Neural cell (in vitro differentiated cells): ENCODE results near the gene NR1H4. TPM values are rescaled to one million over a fixed set of nuclear protein-coding genes. Genes with fewer than 3 reads are reported as not detected.

Experiments
- H2AFZ ChIP-seq: fragments of 200-600, 300-800 bp; sonication (generic), shearing (Covaris generic); 2 replicates; pipeline ENCODE4 v1.6.0; 2014; ENCODE audit warnings: low read depth, mild to moderate bottlenecking, antibody characterized with exemption, low read length, moderate library complexity
- H3F3A ChIP-seq: fragments of 200-600 bp; shearing (Covaris generic); 2 replicates; pipeline ENCODE4 v1.6.1; 2016; ENCODE audit warnings: mild to moderate bottlenecking, moderate library complexity, mixed read lengths, antibody characterized with exemption, low read length; ENCODE audit not compliant: insufficient read depth, poor library complexity, severe bottlenecking
- H3K27ac ChIP-seq: fragments of 200-600, 300-800 bp; sonication (generic), shearing (Covaris generic); 2 replicates; pipeline ENCODE4 v1.5.1; 2014; ENCODE audit warnings: mild to moderate bottlenecking, low read length, moderate library complexity
- H3K27me3 ChIP-seq: fragments of 300-800, 200-600 bp; sonication (generic), shearing (Covaris generic); 2 replicates; pipeline ENCODE4 v1.6.0; 2014; ENCODE audit warnings: mild to moderate bottlenecking, low read depth, low read length, moderate library complexity; ENCODE audit not compliant: insufficient read depth
- H3K36me3 ChIP-seq: fragments of 300-800, 200-600 bp; sonication (generic), shearing (Covaris generic); 2 replicates; pipeline ENCODE4 v1.5.1; 2014; ENCODE audit warnings: mild to moderate bottlenecking, antibody characterized with exemption, low read length, moderate library complexity; ENCODE audit not compliant: insufficient read depth
- H3K4me2 ChIP-seq: fragments of 300-800, 200-600 bp; sonication (generic), shearing (Covaris generic); 2 replicates; pipeline ENCODE4 v1.6.0; 2014; ENCODE audit warnings: mild to moderate bottlenecking, low read length
- H3K4me3 ChIP-seq: fragments of 300-800, 200-600 bp; sonication (generic), shearing (Covaris generic); 2 replicates; pipeline ENCODE4 v1.5.1; 2014; ENCODE audit warnings: mild to moderate bottlenecking, low read length, moderate library complexity
- H3K79me2 ChIP-seq: fragments of 200-600 bp; shearing (Covaris generic); replicated peaks from 2 replicates; pipeline ENCODE4 v1.6.0; 2014; ENCODE audit warnings: mild to moderate bottlenecking, low read length, moderate library complexity; ENCODE audit not compliant: insufficient read depth
- H3K9ac ChIP-seq: fragments of 300-800, 200-600 bp; sonication (generic), shearing (Covaris generic); 2 replicates; pipeline ENCODE4 v1.6.1; 2016; ENCODE audit warnings: mild to moderate bottlenecking, low read length, mixed read lengths
- H3K9me2 ChIP-seq: fragments of 200-600 bp; shearing (Covaris generic); 2 replicates; pipeline ENCODE4 v1.6.1; 2016; ENCODE audit warnings: mild to moderate bottlenecking, low read length, mixed read lengths; ENCODE audit not compliant: insufficient read depth
- H3K9me3 ChIP-seq: fragments of 200-600, 300-800 bp; sonication (generic), shearing (Covaris generic); 2 replicates; pipeline ENCODE4 v1.6.1; 2016; ENCODE audit warnings: mild to moderate bottlenecking, mixed run types, low read length, moderate library complexity, mixed read lengths
- H4K20me1 ChIP-seq: fragments of 200-600 bp; shearing (Covaris generic); 2 replicates; pipeline ENCODE4 v1.6.1; 2016; ENCODE audit warnings: mild to moderate bottlenecking, mixed run types; ENCODE audit not compliant: insufficient read depth
- CTCF ChIP-seq: fragments of 450-650 bp; IDR thresholded peaks from 2 replicates; pipeline ENCODE4 v1.5.1; 2014; ENCODE audit warnings: antibody characterized with exemption, mild to moderate bottlenecking, moderate library complexity; ENCODE audit not compliant: poor library complexity, severe bottlenecking
- EP300 ChIP-seq: fragments of 450-650 bp; conservative IDR thresholded peaks from 2 replicates; pipeline ENCODE4 v1.6.1; 2014; ENCODE audit warnings: antibody characterized with exemption, mild to moderate bottlenecking, moderate library complexity; ENCODE audit not compliant: poor library complexity, severe bottlenecking
- EZH2 ChIP-seq: fragments of 200-600, 300-800 bp; shearing (Covaris generic), sonication (generic); IDR thresholded peaks from 2 replicates; pipeline ENCODE4 v1.6.1; 2014; ENCODE audit warnings: antibody characterized with exemption, low read length, borderline replicate concordance, mild to moderate bottlenecking; ENCODE audit not compliant: insufficient read depth, poor library complexity, severe bottlenecking
- MXI1 ChIP-seq: fragments of 450-650 bp; conservative IDR thresholded peaks from 2 replicates; pipeline ENCODE4 v1.6.1; 2014; ENCODE audit warnings: antibody characterized with exemption, mild to moderate bottlenecking; ENCODE audit not compliant: poor library complexity, severe bottlenecking
- POLR2AphosphoS5 ChIP-seq: IDR thresholded peaks from 2 replicates; pipeline ENCODE4 v1.6.1; 2012
- RAD21 ChIP-seq: fragments of 450-650 bp; conservative IDR thresholded peaks from 2 replicates; pipeline ENCODE4 v1.6.1; 2014; ENCODE audit warnings: antibody characterized with exemption, mild to moderate bottlenecking, moderate library complexity
- REST ChIP-seq: IDR thresholded peaks from 2 replicates; pipeline ENCODE4 v1.6.1; 2012; ENCODE audit warnings: borderline replicate concordance
- SMC3 ChIP-seq: fragments of 450-650 bp; conservative IDR thresholded peaks from 2 replicates; pipeline ENCODE4 v1.6.1; 2014; ENCODE audit warnings: antibody characterized with exemption, mild to moderate bottlenecking, moderate library complexity; ENCODE audit not compliant: poor library complexity
- TAF1 ChIP-seq: IDR thresholded peaks from 2 replicates; pipeline ENCODE4 v1.6.1; 2012; ENCODE audit warnings: low read depth
- polyA plus RNA-seq: library from polyadenylated mRNA; depleted of rRNA; stranded (reverse); fragments of >200 nt; gene quantifications from 2 replicates; pipeline ENCODE4 v1.2.3, GENCODE V29; 2014

The NR1H4 gene
- polyA plus RNA-seq, 1 donor from 2014 or later = not detected

DNA sequence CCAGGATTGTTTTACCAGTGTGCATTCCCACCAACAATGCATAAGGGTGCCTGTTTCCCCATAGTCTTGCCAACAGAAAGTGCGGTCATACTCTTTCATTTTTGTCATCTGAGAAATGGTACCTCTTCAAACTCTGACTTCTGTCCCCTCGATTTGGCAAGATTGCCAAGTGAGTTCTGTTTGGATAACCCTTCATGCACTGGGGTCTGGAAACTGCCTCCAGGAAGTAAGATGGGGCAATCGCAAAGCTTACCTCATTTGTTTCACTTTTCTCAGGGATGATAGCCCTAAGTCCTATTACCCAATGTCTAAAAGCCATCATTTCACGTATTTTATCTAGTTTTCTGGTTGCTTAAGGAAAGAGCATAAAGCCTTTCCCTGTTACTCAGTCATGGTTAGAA is 28.6 kb upstream of the NR1H4 start:
- H3F3A ChIP-seq = no peaks in the 10 kb centered on the region
- H3K79me2 ChIP-seq = no peaks in the 10 kb centered on the region
- TF ChIP-seq REST = no peak
- no peak for TF ChIP-seq TAF1
- no peak for TF ChIP-seq POLR2AphosphoS5
- TF ChIP-seq SMC3 = no peak
- TF ChIP-seq EZH2 = no peak
- TF ChIP-seq MXI1 = no peak
- TF ChIP-seq EP300 = no peak
- no peaks in the 10 kb centered on the region for H3K9me3 ChIP-seq
- no peak overlapping the region for H2AFZ ChIP-seq
- no peak overlapping the region for H3K4me2 ChIP-seq
- no peak overlapping the region for H3K9ac ChIP-seq
- no peak overlapping the region for H3K4me3 ChIP-seq
- no peaks in the 10 kb centered on the region for H4K20me1 ChIP-seq
- H3K27me3 ChIP-seq = no peaks in the 10 kb centered on the region
- H3K36me3 ChIP-seq = no peaks in the 10 kb centered on the region
- no peaks in the 10 kb centered on the region for H3K9me2 ChIP-seq
- H3K27ac ChIP-seq = no peak overlapping the region

DNA sequence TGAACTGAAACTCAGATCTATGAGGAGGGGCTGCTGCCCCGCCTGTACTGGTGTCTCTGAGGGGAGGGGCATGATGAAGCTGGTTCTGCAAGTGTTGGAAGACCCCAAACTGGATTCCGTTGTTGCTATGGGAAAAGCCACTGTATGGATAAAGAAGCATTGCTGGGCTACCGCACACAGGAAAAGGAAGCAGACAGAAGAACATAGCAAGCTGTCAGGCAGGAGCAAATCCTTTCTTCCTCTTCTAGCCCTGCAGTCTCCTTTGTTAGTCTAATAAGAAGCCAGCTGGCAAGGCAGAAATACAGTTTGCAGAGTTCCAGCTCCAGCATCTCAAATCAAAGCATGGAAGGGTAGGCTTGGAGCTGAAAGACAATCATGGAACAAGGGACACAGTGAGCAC is 26.3 kb upstream of the NR1H4 start:
- H3K27ac ChIP-seq = no peak overlapping the region
- H2AFZ ChIP-seq = no peak overlapping the region
- no peaks in the 10 kb centered on the region for H3K9me2 ChIP-seq
- no peak overlapping the region for H3K4me2 ChIP-seq
- no peaks in the 10 kb centered on the region for H4K20me1 ChIP-seq
- H3K9ac ChIP-seq = no peak overlapping the region
- no peaks in the 10 kb centered on the region for H3K36me3 ChIP-seq
- H3K9me3 ChIP-seq = no peaks in the 10 kb centered on the region
- no peaks in the 10 kb centered on the region for H3K27me3 ChIP-seq
- no peaks in the 10 kb centered on the region for H3F3A ChIP-seq
- no peak overlapping the region for H3K4me3 ChIP-seq
- H3K79me2 ChIP-seq = no peaks in the 10 kb centered on the region
- TF ChIP-seq RAD21 (no peak), EP300 (no peak), TAF1 (no peak), POLR2AphosphoS5 (no peak), CTCF (no peak), EZH2 (no peak), REST (no peak), SMC3 (no peak), MXI1 (no peak)
